Jurkat, Clone E6-1 (cell line): ENCODE data around the gene TBXAS1.
A peak's percentile ranks its signal among the peaks of the same experiment; 100 is the strongest.

Experiments used
- DNase-seq: peaks from one replicate; pipeline ENCODE4 v3.0.0-alpha.2; 2011; ENCODE audit warnings: low read depth, low spot score
- H3K4me3 ChIP-seq: 2 replicates; pipeline ENCODE4 v1.5.1; 2011; ENCODE audit warnings: mild to moderate bottlenecking, low read length, control low read depth, moderate library complexity

The TBXAS1 gene

GRCh38 chr7:139876622-139877283 is 47.7 kb downstream of the TBXAS1 start:
- H3K4me3 ChIP-seq = no peak overlapping the region
- no peak for DNase-seq

- DNase-seq = no peak
- no peak overlapping the region for H3K4me3 ChIP-seq
Observed at GRCh38 chr7:139883814-139884213, 54.8 kb downstream of the TBXAS1 start.

- DNase-seq = no peak
- no peak overlapping the region for H3K4me3 ChIP-seq
Observed at GRCh38 chr7:139884441-139884840, 55.4 kb downstream of the TBXAS1 start.

- DNase-seq = no peak
- no peak overlapping the region for H3K4me3 ChIP-seq
Observed at GRCh38 chr7:139885511-139885910, 56.4 kb downstream of the TBXAS1 start.

GRCh38 chr7:139886206-139886605 is 57.1 kb downstream of the TBXAS1 start:
- DNase-seq = peak; percentile 11

GRCh38 chr7:139886899-139887298 is 57.8 kb downstream of the TBXAS1 start:
- DNase-seq = no peak
- no peak overlapping the region for H3K4me3 ChIP-seq

More at GRCh38 chr7:139886206-139886605, 57.1 kb downstream of the TBXAS1 start:
- H3K4me3 ChIP-seq = no peak overlapping the region

GRCh38 chr7:139887992-139888481 is 59.0 kb downstream of the TBXAS1 start:
- DNase-seq = no peak
- H3K4me3 ChIP-seq = no peak overlapping the region

GRCh38 chr7:139889186-139889871 is 60.3 kb downstream of the TBXAS1 start:
- H3K4me3 ChIP-seq = no peak overlapping the region
- no peak for DNase-seq

GRCh38 chr7:139893461-139893860 is 64.4 kb downstream of the TBXAS1 start:
- H3K4me3 ChIP-seq = no peak overlapping the region
- no peak for DNase-seq

GRCh38 chr7:139893999-139894398 is 64.9 kb downstream of the TBXAS1 start:
- no peak for DNase-seq
- H3K4me3 ChIP-seq = no peak overlapping the region

- H3K4me3 ChIP-seq = no peak overlapping the region
- DNase-seq = no peak
Observed at GRCh38 chr7:139895141-139895829, 66.2 kb downstream of the TBXAS1 start.

GRCh38 chr7:139896288-139896687 is 67.2 kb downstream of the TBXAS1 start:
- DNase-seq = no peak
- no peak overlapping the region for H3K4me3 ChIP-seq

- no peak for DNase-seq
- no peak overlapping the region for H3K4me3 ChIP-seq
Observed at GRCh38 chr7:139896831-139897230, 67.8 kb downstream of the TBXAS1 start.

- no peak for DNase-seq
- H3K4me3 ChIP-seq = no peak overlapping the region
Observed at GRCh38 chr7:139897422-139898090, 68.5 kb downstream of the TBXAS1 start.

- DNase-seq = no peak
- no peak overlapping the region for H3K4me3 ChIP-seq
Observed at GRCh38 chr7:139898483-139898882, 69.4 kb downstream of the TBXAS1 start.

- no peak overlapping the region for H3K4me3 ChIP-seq
- no peak for DNase-seq
Observed at GRCh38 chr7:139899328-139899955, 70.4 kb downstream of the TBXAS1 start.

- no peak for DNase-seq
- H3K4me3 ChIP-seq = no peak overlapping the region
Observed at GRCh38 chr7:139900326-139900725, 71.3 kb downstream of the TBXAS1 start.

GRCh38 chr7:139901056-139901795 is 72.2 kb downstream of the TBXAS1 start:
- DNase-seq = no peak
- H3K4me3 ChIP-seq = no peak overlapping the region

GRCh38 chr7:139901901-139902300 is 72.8 kb downstream of the TBXAS1 start:
- no peak overlapping the region for H3K4me3 ChIP-seq
- no peak for DNase-seq
